GM12878 (cell line): ENCODE results near the gene C6orf120.

Experiments used
- CTCF ChIP-seq, 3 experiments: IDR thresholded peaks in 2 of 3; conservative IDR thresholded peaks in 1 of 3; 2 replicates each; pipeline ENCODE4 v1.5.1; 2011; ENCODE audit warnings: low read depth in 3 of 3, low read length in 3 of 3, mild to moderate bottlenecking in 3 of 3, control low read depth in 2 of 3, moderate library complexity in 2 of 3, inconsistent platforms in 1 of 3, mixed read lengths in 1 of 3; ENCODE audit not compliant: control insufficient read depth in 2 of 3, insufficient read depth in 1 of 3; ENCODE audit errors: extremely low read depth in 1 of 3
- E2F4 ChIP-seq: IDR thresholded peaks from 2 replicates; pipeline ENCODE4 v1.6.1; 2012; ENCODE audit warnings: low read depth, low read length, improper control_type of control experiment
- EP300 ChIP-seq, 2 experiments: fragments of 150-350 bp in 1 of 2; IDR thresholded peaks; 2 replicates each; pipeline ENCODE4 v1.6.1; 2011 to 2012; ENCODE audit warnings: low read depth in 2 of 2, low read length in 2 of 2, borderline replicate concordance in 1 of 2, improper control_type of control experiment in 1 of 2, inconsistent platforms in 1 of 2; ENCODE audit not compliant: control insufficient read depth in 1 of 2
- HDAC2 ChIP-seq: fragments of 200-600 bp; sonication (generic); IDR thresholded peaks from 2 replicates; pipeline ENCODE4 v1.6.1; 2017
- JUND ChIP-seq: IDR thresholded peaks from 2 replicates; pipeline ENCODE4 v1.6.1; 2012; ENCODE audit warnings: low read depth, mild to moderate bottlenecking, low read length, improper control_type of control experiment, moderate library complexity
- KDM1A ChIP-seq: fragments of 200-600 bp; sonication (generic); IDR thresholded peaks from 2 replicates; pipeline ENCODE4 v1.6.1; 2016; ENCODE audit warnings: borderline replicate concordance
- MYB ChIP-seq: fragments of 150-350 bp; IDR thresholded peaks from 2 replicates; pipeline ENCODE4 v1.6.1; 2014; ENCODE audit warnings: mild to moderate bottlenecking, low read depth, low read length, borderline replicate concordance
- POLR2A ChIP-seq: IDR thresholded peaks from 2 replicates; pipeline ENCODE4 v1.6.1; 2011; ENCODE audit warnings: low read depth, mild to moderate bottlenecking, low read length

- TF ChIP-seq KDM1A (no peak), CTCF (IDR thresholded peaks at IDR 0.05 in 2 of 3, conservative IDR thresholded peaks at IDR 0.05 in 1 of 3; ENCODE audit: control insufficient read depth in 2 of 3, extremely low read depth in 1 of 3, insufficient read depth in 1 of 3, low read depth in 3 of 3, low read length in 3 of 3) (no peak), MYB (no peak), POLR2A (no peak), E2F4 (no peak), HDAC2 (no peak), EP300 (IDR thresholded peaks at IDR 0.05; ENCODE audit: borderline replicate concordance in 1 of 2, control insufficient read depth in 1 of 2, low read depth in 2 of 2, low read length in 2 of 2) (no peak), JUND (no peak)
Observed at GRCh38 chr6:169691260-169691659, 10.7 kb upstream of the C6orf120 start.
